SH-SY5Y (cell line): ENCODE measurements around the gene NTRK2.

Experiments used
- GATA2 ChIP-seq: IDR thresholded peaks from 2 replicates; pipeline ENCODE4 v1.6.1; 2011; ENCODE audit warnings: mild to moderate bottlenecking, low read depth, low read length
- GATA3 ChIP-seq: IDR thresholded peaks from 2 replicates; pipeline ENCODE4 v1.6.1; 2011; ENCODE audit warnings: low read depth, mild to moderate bottlenecking, low read length, moderate library complexity

GRCh38 chr9:84838879-84839278, 169.3 kb downstream of the NTRK2 start:
- TF ChIP-seq GATA2, result no peak
- TF ChIP-seq GATA3, result no peak
